Lower leg skin (tissue), 4 donors: ENCODE data around the gene AP5B1. TPM values are rescaled to one million over a fixed set of nuclear protein-coding genes. Genes with fewer than 3 reads are reported as not detected.

ENCODE experiments used
- DNase-seq, 2 donors: peaks; one replicate each; pipeline ENCODE4 v3.0.0-alpha.2; 2019; ENCODE audit warnings: low spot score in 2 of 2
- H3K4me3 ChIP-seq: fragments of 200-600 bp; sonication (generic); 2 replicates; pipeline ENCODE4 v1.5.1; 2017; ENCODE audit warnings: mild to moderate bottlenecking, low read depth; ENCODE audit not compliant: poor library complexity, severe bottlenecking
- POLR2A ChIP-seq, 2 donors: fragments of 450-650 bp; IDR thresholded peaks; one replicate each; pipeline ENCODE4 v1.6.1; 2016 to 2017; ENCODE audit warnings: antibody characterized with exemption in 2 of 2, mild to moderate bottlenecking in 1 of 2, moderate library complexity in 1 of 2
- WGBS, 2 donors: methylation state at CpG; one replicate each; pipeline ENCODE4 v1.1.5; 2018; 5-methylcytosine and 5-hydroxymethylcytosine counted together
- intact Hi-C: fragments of 100-400 bp; cut with DNase I; formaldehyde crosslinking; loops from one replicate; pipeline ENCODE4 v1.15.0; 2023; ENCODE audit warnings: low total_unique reads
- total RNA-seq, 4 donors: library from RNA; depleted of rRNA; stranded (reverse); fragments of >200 nt; gene quantifications; one replicate each; pipeline ENCODE4 v1.1.0, GENCODE V29; 2016
- TF ChIP-seq, protein P1 (sequence below), 3 donors: fragments of 450-650 bp; IDR thresholded peaks; one replicate each; pipeline ENCODE4 v1.5.1; 2016; ENCODE audit warnings: antibody characterized with exemption in 3 of 3, mild to moderate bottlenecking in 3 of 3, moderate library complexity in 2 of 3

AP5B1 gene
- total RNA-seq, 4 donors from 2014 or later = 32.2 to 44.3 (median 39.7) TPM

DNA sequence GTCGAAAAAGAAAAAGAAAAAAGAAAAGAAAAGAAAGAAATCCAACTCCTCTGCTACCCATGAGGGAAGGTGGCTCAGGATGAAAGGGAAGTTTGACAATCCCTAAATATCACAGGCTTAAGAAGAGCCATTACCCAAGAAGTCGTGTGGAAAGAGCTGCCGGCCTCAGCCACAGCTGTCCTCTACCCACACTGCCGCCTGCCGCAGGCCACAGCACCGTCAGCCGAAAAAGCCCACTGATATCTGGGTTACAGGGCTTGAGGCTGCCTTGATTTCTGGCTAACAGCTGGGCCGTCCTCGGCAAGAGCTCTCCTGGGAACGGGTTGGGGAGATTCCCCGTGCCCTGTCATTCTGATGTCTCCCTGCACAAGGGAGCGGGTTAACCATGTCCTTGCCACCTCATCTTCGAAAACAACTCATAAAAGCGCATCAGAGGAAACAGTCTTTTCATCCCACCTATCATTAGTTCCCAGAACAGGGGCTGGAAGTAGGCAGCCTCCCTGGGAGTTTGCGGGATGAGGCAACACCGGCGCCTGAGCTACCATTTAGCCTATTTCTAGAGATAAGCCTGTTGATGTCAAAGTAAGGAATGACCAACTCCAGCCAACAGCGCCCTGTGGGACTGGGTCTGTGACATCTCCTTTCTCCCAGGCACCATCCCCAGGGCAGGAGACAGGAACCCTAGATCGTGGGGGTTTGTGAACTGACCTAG is 31.1 kb upstream of the AP5B1 start:
- 77% methylated on average over 19 of the region's 19 CpGs for WGBS, 2 donors
- H3K4me3 ChIP-seq = no peak overlapping the region
- TF ChIP-seq POLR2A (IDR thresholded peaks at IDR 0.05) = no peak
- TF ChIP-seq, protein P1, sequence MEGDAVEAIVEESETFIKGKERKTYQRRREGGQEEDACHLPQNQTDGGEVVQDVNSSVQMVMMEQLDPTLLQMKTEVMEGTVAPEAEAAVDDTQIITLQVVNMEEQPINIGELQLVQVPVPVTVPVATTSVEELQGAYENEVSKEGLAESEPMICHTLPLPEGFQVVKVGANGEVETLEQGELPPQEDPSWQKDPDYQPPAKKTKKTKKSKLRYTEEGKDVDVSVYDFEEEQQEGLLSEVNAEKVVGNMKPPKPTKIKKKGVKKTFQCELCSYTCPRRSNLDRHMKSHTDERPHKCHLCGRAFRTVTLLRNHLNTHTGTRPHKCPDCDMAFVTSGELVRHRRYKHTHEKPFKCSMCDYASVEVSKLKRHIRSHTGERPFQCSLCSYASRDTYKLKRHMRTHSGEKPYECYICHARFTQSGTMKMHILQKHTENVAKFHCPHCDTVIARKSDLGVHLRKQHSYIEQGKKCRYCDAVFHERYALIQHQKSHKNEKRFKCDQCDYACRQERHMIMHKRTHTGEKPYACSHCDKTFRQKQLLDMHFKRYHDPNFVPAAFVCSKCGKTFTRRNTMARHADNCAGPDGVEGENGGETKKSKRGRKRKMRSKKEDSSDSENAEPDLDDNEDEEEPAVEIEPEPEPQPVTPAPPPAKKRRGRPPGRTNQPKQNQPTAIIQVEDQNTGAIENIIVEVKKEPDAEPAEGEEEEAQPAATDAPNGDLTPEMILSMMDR (IDR thresholded peaks at IDR 0.05) = no peak
- no peak for DNase-seq
- intact Hi-C loops = no loop called here

DNA sequence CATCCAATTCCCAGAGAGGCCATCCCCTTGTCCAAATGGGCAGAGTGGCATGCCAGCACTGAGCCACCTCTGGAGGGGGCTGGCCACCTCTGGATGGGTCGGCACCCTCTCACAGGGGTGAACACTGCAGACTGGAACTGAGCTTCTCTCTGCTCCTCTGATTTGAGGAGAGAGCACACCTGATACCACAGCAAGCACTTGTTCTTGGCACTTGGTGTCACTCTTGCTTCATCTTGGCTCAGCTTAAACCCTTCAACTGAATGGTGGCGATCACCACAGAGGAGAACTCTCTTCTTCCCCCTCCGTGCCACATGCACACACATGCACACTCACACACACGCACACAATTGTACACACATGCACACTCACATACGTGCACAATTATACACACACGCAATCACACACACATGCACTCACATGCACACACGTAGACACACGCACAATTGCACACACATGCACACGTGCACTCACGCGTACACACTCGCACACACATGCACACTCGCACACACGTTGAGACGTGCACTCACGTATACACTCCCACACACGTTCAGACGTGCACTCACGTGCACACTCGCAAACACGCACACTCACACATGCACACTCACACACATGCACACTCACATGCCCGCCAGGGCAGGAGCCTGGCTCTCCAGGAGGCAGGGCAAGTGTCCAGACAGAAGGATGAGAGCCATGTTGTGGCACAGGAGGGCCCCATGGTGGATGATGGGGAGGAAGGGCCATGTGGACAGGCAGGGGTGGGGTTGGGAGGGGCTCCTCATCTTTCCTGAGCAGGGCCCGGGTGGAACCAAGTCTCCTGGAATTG is 29.5 kb upstream of the AP5B1 start:
- TF ChIP-seq POLR2A (IDR thresholded peaks at IDR 0.05) = no peak
- TF ChIP-seq, protein P1 (IDR thresholded peaks at IDR 0.05) = no peak
- intact Hi-C loops = no loop called here
- H3K4me3 ChIP-seq = no peak overlapping the region
- no peak for DNase-seq
- WGBS, 2 donors = 69 to 77% methylated on average over 23 of the region's 23 CpGs

DNA sequence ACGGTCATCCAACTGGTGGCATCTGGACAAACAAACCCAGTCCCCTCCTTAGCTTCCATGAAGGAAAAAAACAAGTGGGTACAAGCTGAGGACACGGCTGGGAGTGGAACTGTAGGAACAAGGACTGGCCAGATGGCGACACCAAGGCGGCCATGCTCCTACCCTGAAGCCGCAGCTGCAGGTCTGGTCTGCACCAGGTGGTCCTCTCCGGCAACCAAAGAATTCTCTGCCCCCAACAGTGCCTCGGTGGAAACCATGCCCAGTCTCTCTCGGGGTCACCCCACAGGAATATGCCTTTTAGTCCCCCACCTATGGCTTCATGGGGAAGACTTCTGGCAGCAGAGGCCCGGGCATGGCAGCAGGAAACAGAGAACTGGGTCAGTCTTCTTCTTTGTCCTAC is 28.7 kb upstream of the AP5B1 start:
- TF ChIP-seq POLR2A (IDR thresholded peaks at IDR 0.05) = no peak
- TF ChIP-seq, protein P1 (IDR thresholded peaks at IDR 0.05) = no peak
- H3K4me3 ChIP-seq = no peak overlapping the region
- 75 to 82% methylated on average over 9 of the region's 9 CpGs for WGBS, 2 donors
- no peak for DNase-seq
- intact Hi-C loops = no loop called here

DNA sequence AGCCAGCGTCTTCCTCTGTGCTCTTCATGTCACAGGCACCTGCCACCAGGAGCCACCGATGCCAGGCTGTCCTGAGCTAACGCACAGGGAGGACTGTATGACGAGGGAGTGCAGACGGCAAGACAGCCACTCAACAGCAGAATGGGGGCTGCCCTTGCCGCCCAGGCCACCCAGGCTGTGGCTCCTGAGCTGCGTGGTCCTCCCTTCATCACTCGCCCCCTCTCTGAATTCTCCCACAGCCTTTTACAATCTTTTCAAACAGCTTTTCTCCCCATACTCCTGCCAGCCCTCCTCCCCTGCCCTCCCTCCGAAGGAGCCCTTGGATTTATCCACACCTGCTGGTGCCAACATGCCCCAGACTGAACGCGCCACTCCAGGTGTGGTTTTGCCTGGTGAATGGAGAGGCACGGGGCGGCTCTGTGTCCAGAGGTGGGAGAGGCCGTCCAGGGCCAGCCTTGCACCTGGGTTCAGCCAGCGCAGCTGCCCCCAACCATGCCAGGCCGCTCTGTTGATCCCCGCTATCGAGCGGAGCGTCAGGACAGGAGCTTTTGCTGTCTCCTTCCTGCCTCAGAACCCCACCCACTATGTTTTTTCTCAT is 28.1 kb upstream of the AP5B1 start:
- TF ChIP-seq POLR2A (IDR thresholded peaks at IDR 0.05) = no peak
- TF ChIP-seq, protein P1 (IDR thresholded peaks at IDR 0.05) = no peak
- DNase-seq = no peak
- WGBS, 2 donors = 54 to 57% methylated on average over 20 of the region's 20 CpGs
- intact Hi-C loops = no loop called here
- H3K4me3 ChIP-seq = no peak overlapping the region

DNA sequence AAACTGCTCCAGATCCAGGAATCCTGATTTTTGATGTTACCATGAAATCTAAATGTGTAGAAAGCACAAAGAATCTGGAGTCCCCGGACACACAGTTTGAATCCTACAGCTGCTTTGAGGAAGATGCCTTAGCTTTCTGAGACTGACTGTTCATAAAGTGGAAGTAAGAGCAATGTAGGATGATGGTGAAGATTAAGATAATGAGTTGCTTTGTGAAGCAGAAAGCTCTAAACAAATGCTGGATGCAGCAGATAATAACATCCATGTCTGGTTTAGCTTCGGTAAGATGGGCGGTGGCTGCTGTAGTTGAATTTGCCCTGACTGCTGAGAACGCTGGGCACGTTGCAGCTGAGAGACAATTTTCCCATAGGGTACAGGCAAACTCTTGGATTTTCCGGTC is 26.2 kb upstream of the AP5B1 start:
- intact Hi-C loops = no loop called here
- no peak for DNase-seq
- TF ChIP-seq, protein P1 (IDR thresholded peaks at IDR 0.05) = no peak
- TF ChIP-seq POLR2A (IDR thresholded peaks at IDR 0.05) = no peak
- H3K4me3 ChIP-seq = no peak overlapping the region
- 62 to 64% methylated on average over 6 of the region's 6 CpGs for WGBS, 2 donors
